K562 (cell line): ENCODE data around the gene HIVEP2. TPM values are rescaled to one million over a fixed set of nuclear protein-coding genes. Genes with fewer than 3 reads are reported as not detected.

Source experiments
- ATAC-seq: fragments of 200-7000 bp; cut with Tn5 transposase; 3 replicates; pipeline ENCODE4 v1.9.1; 2020; ENCODE audit warnings: moderate library complexity
- BruUV-seq: library from RNA; stranded (reverse); fragments of 400-500 nt; replicated peaks from 2 replicates; lab custom pipeline; 2021; lab: Mats Ljungman, UMichigan
- CTCF ChIA-PET: fragments of 300-600 bp; formaldehyde crosslinking; extraction: SDS; loops from one replicate; lab custom pipeline; 2021; ENCODE audit warnings: low intra/inter-chr PET ratio; lab: Yijun Ruan, JAX
- POLR2A ChIA-PET: fragments of 300-600, 350-650 bp; sonication (Branson Sonifier 250); formaldehyde crosslinking; extraction: SDS; loops from one replicate; lab custom pipeline; 2021; ENCODE audit warnings: antibody characterized with exemption, inconsistent platforms; lab: Yijun Ruan, JAX
- DNase-seq, 4 experiments: peaks; one replicate each; pipeline versions ENCODE4 v3.0.0 to v3.0.0-alpha.2; 2011 to 2018; ENCODE audit warnings: low spot score in 3 of 4, mixed read lengths in 3 of 4; ENCODE audit errors: extremely low read depth in 1 of 4
- FAIRE-seq: peaks from 2 replicates; lab custom pipeline; 2011; peaks lifted over from hg19 to GRCh38; lab: Jason Lieb, UNC
- H2AFZ ChIP-seq: 2 replicates; pipeline ENCODE4 v1.6.0; 2011; ENCODE audit warnings: low read depth, low read length, control low read depth, inconsistent platforms
- H3K27ac ChIP-seq: fragments of 200-600 bp; 3 replicates; pipeline ENCODE4 v1.8.0; 2011; ENCODE audit warnings: low read depth, mild to moderate bottlenecking, control low read depth, inconsistent platforms, low read length, moderate library complexity, mixed read lengths; ENCODE audit errors: extremely low read depth
- H3K27me3 ChIP-seq, 2 experiments: fragments of 300-600 bp in 1 of 2; 2 replicates in 1 of 2; 3 replicates in 1 of 2; pipeline versions ENCODE4 v1.6.0 to v1.8.0; 2011; ENCODE audit warnings: inconsistent platforms in 2 of 2, low read length in 2 of 2, mild to moderate bottlenecking in 1 of 2, mixed read lengths in 1 of 2, moderate library complexity in 1 of 2; ENCODE audit not compliant: control insufficient read depth in 2 of 2, insufficient read depth in 2 of 2
- H3K36me3 ChIP-seq: fragments of 300-600 bp; 3 replicates; pipeline ENCODE4 v1.8.0; 2011; ENCODE audit warnings: mild to moderate bottlenecking, low read length, inconsistent platforms; ENCODE audit not compliant: control insufficient read depth, insufficient read depth
- H3K4me1 ChIP-seq, 2 experiments: fragments of 200-600 bp in 1 of 2; replicated peaks in 1 of 2; 2 replicates in 1 of 2; 3 replicates in 1 of 2; pipeline versions ENCODE4 v1.5.1 to v1.8.0; 2011; ENCODE audit warnings: inconsistent platforms in 2 of 2, low read length in 2 of 2, mild to moderate bottlenecking in 1 of 2, mixed read lengths in 1 of 2, moderate library complexity in 1 of 2; ENCODE audit not compliant: control insufficient read depth in 2 of 2, insufficient read depth in 2 of 2
- H3K4me2 ChIP-seq: 2 replicates; pipeline ENCODE4 v1.6.1; 2011; ENCODE audit warnings: low read length, control low read depth, inconsistent platforms, mixed read lengths; ENCODE audit not compliant: insufficient read depth
- H3K4me3 ChIP-seq: fragments of 200-600 bp; sonication (generic), shearing (Covaris generic); 2 replicates; pipeline ENCODE4 v1.5.1; 2016; ENCODE audit warnings: control low read depth, inconsistent platforms
- H3K79me2 ChIP-seq: fragments of 200-600 bp; 3 replicates; pipeline ENCODE4 v1.8.0; 2011; ENCODE audit warnings: low read length, inconsistent platforms; ENCODE audit not compliant: control insufficient read depth, insufficient read depth
- H3K9ac ChIP-seq, 2 experiments: 2 replicates each; pipeline versions ENCODE4 v1.6.0 to v1.6.1; 2011; ENCODE audit warnings: low read depth in 2 of 2, low read length in 2 of 2, control low read depth in 1 of 2, inconsistent platforms in 1 of 2, mild to moderate bottlenecking in 1 of 2, mixed read lengths in 1 of 2; ENCODE audit not compliant: insufficient read depth in 1 of 2
- H3K9me1 ChIP-seq: one replicate; pipeline ENCODE4 v1.6.0; 2011; ENCODE audit warnings: inconsistent platforms, mild to moderate bottlenecking, low read length, moderate library complexity; ENCODE audit not compliant: control insufficient read depth, insufficient read depth
- H3K9me3 ChIP-seq: replicated peaks from 2 replicates; pipeline ENCODE4 v1.5.1; 2011; ENCODE audit warnings: low read depth, low read length, inconsistent platforms; ENCODE audit not compliant: control insufficient read depth, insufficient read depth
- H4K20me1 ChIP-seq: replicated peaks from 2 replicates; pipeline ENCODE4 v1.6.1; 2011; ENCODE audit warnings: low read length, inconsistent platforms, mixed read lengths; ENCODE audit not compliant: control insufficient read depth, insufficient read depth
- C11orf30 ChIP-seq: fragments of 450-650 bp; IDR thresholded peaks from 2 replicates; pipeline ENCODE4 v1.6.1; 2016; ENCODE audit warnings: low read depth, mild to moderate bottlenecking
- KDM1A ChIP-seq, 2 experiments: fragments of 450-650 bp; IDR thresholded peaks; 2 replicates each; pipeline ENCODE4 v1.6.1; 2016; ENCODE audit warnings: mild to moderate bottlenecking in 2 of 2
- KLF13 ChIP-seq: fragments of 450-650 bp; IDR thresholded peaks from 2 replicates; pipeline ENCODE4 v1.6.1; 2016; ENCODE audit warnings: missing genetic modification characterization, low read depth, mild to moderate bottlenecking, missing compliant biosample characterization, moderate library complexity, borderline replicate concordance
- MCM7 ChIP-seq, 2 experiments: fragments of 450-650 bp; IDR thresholded peaks; 2 replicates each; pipeline ENCODE4 v1.6.1; 2016 to 2018
- MEF2D ChIP-seq: conservative IDR thresholded peaks from 2 replicates; pipeline ENCODE4 v1.6.1; 2016; ENCODE audit warnings: low read depth, missing genetic modification characterization, missing compliant biosample characterization
- PTRF ChIP-seq: fragments of 450-650 bp; IDR thresholded peaks from 2 replicates; pipeline ENCODE4 v1.6.1; 2016; ENCODE audit warnings: mild to moderate bottlenecking, missing genetic modification characterization, missing compliant biosample characterization
- SMAD1 ChIP-seq: fragments of 150-350 bp; IDR thresholded peaks from 2 replicates; pipeline ENCODE4 v1.6.1; 2014; ENCODE audit warnings: low read length, low read depth; ENCODE audit not compliant: partially characterized antibody
- SREBF1 ChIP-seq: fragments of 150-350 bp; IDR thresholded peaks from 2 replicates; pipeline ENCODE4 v1.6.1; 2014; ENCODE audit warnings: antibody characterized with exemption, low read depth, low read length, borderline replicate concordance
- SRSF1 ChIP-seq: fragments of 200-400 bp; formaldehyde crosslinking; IDR thresholded peaks from 2 replicates; pipeline ENCODE4 v1.6.1; 2017; ENCODE audit warnings: mild to moderate bottlenecking, low read depth, low read length, moderate library complexity
- ZBTB2 ChIP-seq: fragments of 450-650 bp; IDR thresholded peaks from 2 replicates; pipeline ENCODE4 v1.6.1; 2016; ENCODE audit warnings: antibody characterized with exemption
- ZNF395 ChIP-seq: fragments of 200-800 bp; sonication (Bioruptor generic); IDR thresholded peaks from 2 replicates; pipeline ENCODE4 v1.6.1; 2017; ENCODE audit warnings: missing genetic modification characterization, missing compliant biosample characterization
- ZNF518B ChIP-seq: fragments of 250-450 bp; sonication (Bioruptor Pico); IDR thresholded peaks from 2 replicates; pipeline ENCODE4 v1.5.0; 2021; ENCODE audit warnings: mild to moderate bottlenecking, moderate library complexity
- WGBS: fragments of 100-300 bp; shearing (Covaris generic); methylation state at CpG from one replicate; pipeline ENCODE4 v1.1.6; 2016; ENCODE audit warnings: low coverage, mixed read lengths; ENCODE audit not compliant: insufficient coverage; ENCODE audit errors: missing lambda C conversion rate; 5-methylcytosine and 5-hydroxymethylcytosine counted together
- in situ Hi-C: fragments of 300-500 bp; cut with MboI; formaldehyde crosslinking; loops from 4 replicates; pipeline ENCODE4 v1.15.0; 2018; ENCODE audit warnings: inconsistent platforms, mixed read lengths
- intact Hi-C: fragments of 100-400 bp; cut with micrococcal nuclease; formaldehyde crosslinking; loops from 2 replicates; pipeline ENCODE4 v1.14.2; 2022
- polyA plus RNA-seq, 8 experiments: library from polyadenylated mRNA; depleted of rRNA in 4 of 8; stranded (reverse) in 5 of 8; unstranded in 3 of 8; fragments of >200 nt; fragmentation: Nextera tagmentation in 2 of 8; fragmentation: Illumina TruSeq in 1 of 8; extraction: Ambion mirVana in 2 of 8; extraction: Trizol in 1 of 8; gene quantifications; 2 replicates each; pipeline versions ENCODE4 v1.2.1 to v1.2.3, GENCODE V29; 2011 to 2014; ENCODE audit warnings: inconsistent platforms in 1 of 8, missing spikeins in 1 of 8
- total RNA-seq, 7 experiments: library from RNA; depleted of rRNA in 6 of 7; stranded (reverse); fragments of >200 nt in 6 of 7; fragmentation: Illumina TruSeq in 2 of 7; extraction: Trizol in 2 of 7; gene quantifications; 2 replicates each; pipeline versions ENCODE4 v1.2.1 to v1.2.3, GENCODE V29; 2011 to 2021; ENCODE audit warnings: low replicate concordance in 1 of 7
- TF ChIP-seq, protein P1 (sequence below): IDR thresholded peaks from 2 replicates; pipeline ENCODE4 v1.6.1; 2011; ENCODE audit not compliant: insufficient read length; ENCODE audit errors: extremely low read depth

Gene HIVEP2
- total and polyA plus RNA-seq, 9 of the 15 experiments (the other 6 are each of a cell fraction or from before 2014, with no cell fraction given) = under 0.01 to 1.2 (median 0.31) TPM

DNA sequence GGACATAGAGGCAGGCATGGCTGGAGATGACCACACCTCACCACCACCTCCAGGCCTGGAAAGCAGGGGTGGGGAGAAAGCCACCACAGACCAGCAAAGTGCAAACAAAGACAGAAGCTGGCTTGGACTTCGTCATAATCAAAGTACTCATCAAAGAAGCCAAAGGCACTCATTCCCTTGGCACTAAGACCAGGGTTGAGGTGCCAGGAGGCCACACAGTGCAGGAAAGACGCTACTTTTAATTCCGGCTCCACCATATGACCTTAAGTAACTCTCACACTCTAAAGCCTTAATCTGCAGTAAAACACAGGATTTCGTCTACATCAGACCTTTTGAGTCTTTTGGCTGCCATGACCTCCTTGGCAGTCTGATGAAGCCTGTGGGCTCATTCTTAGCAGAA, 123.1 kb downstream of the HIVEP2 start:
- Histone ChIP-seq H3K4me1 (no peaks in the 10 kb centered on the region), H2AFZ (no peak overlapping the region), H3K27me3 (no peaks in the 10 kb centered on the region), H3K9me1 (no peaks in the 10 kb centered on the region), H3K9me3 (no peaks in the 10 kb centered on the region), H3K4me2 (no peak overlapping the region), H3K9ac (no peak overlapping the region), H3K27ac (no peak overlapping the region), H4K20me1 (no peaks in the 10 kb centered on the region), H3K79me2 (no peaks in the 10 kb centered on the region), H3K4me3 (no peak overlapping the region), H3K36me3 (no peaks in the 10 kb centered on the region)
- 2% methylated on average over 4 of the region's 4 CpGs for WGBS
- DNase-seq (no peak), ATAC-seq (no peak), FAIRE-seq (no peak)
- ChIA-PET CTCF (no interaction called here), POLR2A (interaction anchor here (0.6 kb wide), 1 partner anchor 527 kb away, joined by 3 read pairs; no protein-coding TSS in a partner anchor)
- BruUV-seq = no TSS peak
- intact Hi-C loops = loop anchor here (10.0 kb wide), 1 partner anchor 203 kb away; no protein-coding TSS in a partner anchor
- in situ Hi-C loops = no loop called here
- TF ChIP-seq ZBTB2 = no peak
- no peak for TF ChIP-seq MEF2D (tag)
- no peak for TF ChIP-seq KDM1A (IDR thresholded peaks at IDR 0.05)
- no peak for TF ChIP-seq ZNF518B
- TF ChIP-seq, protein P1, sequence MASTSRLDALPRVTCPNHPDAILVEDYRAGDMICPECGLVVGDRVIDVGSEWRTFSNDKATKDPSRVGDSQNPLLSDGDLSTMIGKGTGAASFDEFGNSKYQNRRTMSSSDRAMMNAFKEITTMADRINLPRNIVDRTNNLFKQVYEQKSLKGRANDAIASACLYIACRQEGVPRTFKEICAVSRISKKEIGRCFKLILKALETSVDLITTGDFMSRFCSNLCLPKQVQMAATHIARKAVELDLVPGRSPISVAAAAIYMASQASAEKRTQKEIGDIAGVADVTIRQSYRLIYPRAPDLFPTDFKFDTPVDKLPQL = no peak
- TF ChIP-seq SREBF1 = no peak
- TF ChIP-seq KLF13 (tag) = no peak
- TF ChIP-seq SMAD1 = no peak
- no peak for TF ChIP-seq ZNF395 (CRISPR knock-in tag)
- TF ChIP-seq C11orf30 = no peak
- TF ChIP-seq SRSF1 = no peak
- TF ChIP-seq MCM7 (IDR thresholded peaks at IDR 0.05) = no peak
- no peak for TF ChIP-seq PTRF
